Measurements from ENCODE around the gene SLC38A6.

- TF ChIP-seq EP300 (IDR thresholded peaks at IDR 0.05; ENCODE audit: borderline replicate concordance in 1 of 2, low read depth in 2 of 2, low read length in 2 of 2) (no peak), EZH2 (IDR thresholded peaks at IDR 0.05; ENCODE audit: low read depth, low read length, severe bottlenecking) (no peak), TBP (IDR thresholded peaks at IDR 0.05; ENCODE audit: low read depth, low read length) (no peak), CTCF (IDR thresholded peaks at IDR 0.05; ENCODE audit: control extremely low read depth in 1 of 3, insufficient read depth in 1 of 3, low read depth in 1 of 3, low read length in 3 of 3) (no peak), POLR2A (IDR thresholded peaks at IDR 0.05; ENCODE audit: control extremely low read depth in 1 of 2, low read depth in 2 of 2, low read length in 2 of 2) (no peak), POLR2AphosphoS5 (IDR thresholded peaks at IDR 0.05; ENCODE audit: low read depth, low read length) (no peak), ASH2L (IDR thresholded peaks at IDR 0.05; ENCODE audit: low read length) (no peak), SUZ12 (IDR thresholded peaks at IDR 0.05; ENCODE audit: low read length) (no peak), ZNF274 (IDR thresholded peaks at IDR 0.05; ENCODE audit: borderline replicate concordance, extremely low read depth, low read length) (no peak), MAX (IDR thresholded peaks at IDR 0.05) (no peak), RBBP5 (IDR thresholded peaks at IDR 0.05; ENCODE audit: borderline replicate concordance, low read depth, low read length) (no peak)
These were observed 67.6 kb downstream of the SLC38A6 start for GRCh38 chr14:61048640-61049039.
